GM21723 (cell line): Measurements from ENCODE around the gene TNFAIP8L2.

Experiments
- ATAC-seq: cut with Tn5 transposase; IDR thresholded peaks from one replicate; pipeline ENCODE4 v1.9.1; 2021; ENCODE audit warnings: mild to moderate bottlenecking, moderate library complexity; ENCODE audit not compliant: unreplicated experiment

TNFAIP8L2 gene

DNA sequence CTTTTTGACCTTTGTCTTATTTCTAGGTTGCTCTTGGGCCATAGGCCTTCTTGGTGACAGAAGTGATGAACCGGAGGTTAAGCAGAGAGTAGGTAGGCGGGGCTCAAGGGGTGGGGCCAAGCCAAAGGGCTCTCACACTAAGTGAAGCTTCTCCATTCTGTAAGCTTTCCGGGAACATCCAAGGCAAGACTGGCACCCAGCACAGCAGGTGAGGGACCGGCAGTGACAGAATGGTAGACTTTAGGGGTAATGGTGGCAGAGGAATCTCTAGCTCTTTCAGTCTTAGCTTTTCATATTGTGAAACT is at the start of gene TNFAIP8L2:
TSS of gene TNFAIP8L2 (plus strand) at position 135 of the 305 bp plus-strand sequence. CDS start 2,049 bp downstream, outside the sequence.
- ATAC-seq, result peak; percentile 79

DNA sequence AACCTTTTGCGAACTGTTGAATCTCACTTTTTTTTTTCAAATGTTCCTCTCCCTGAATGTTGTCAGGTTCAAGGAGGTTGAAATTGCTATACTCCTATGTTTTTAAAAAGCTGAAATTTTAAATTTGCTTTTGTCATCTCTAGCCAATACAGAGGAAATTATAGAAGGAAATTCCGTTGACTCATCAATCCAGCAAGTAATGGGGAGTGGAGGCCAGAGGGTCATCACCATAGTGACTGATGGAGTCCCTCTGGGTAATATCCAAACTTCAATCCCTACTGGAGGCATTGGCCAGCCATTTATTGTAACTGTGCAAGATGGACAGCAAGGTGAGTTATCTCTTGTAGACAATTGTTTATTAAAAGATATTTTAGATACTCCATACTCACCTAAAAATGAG is 49.6 kb upstream of the TNFAIP8L2 start:
- ATAC-seq, result no peak

DNA sequence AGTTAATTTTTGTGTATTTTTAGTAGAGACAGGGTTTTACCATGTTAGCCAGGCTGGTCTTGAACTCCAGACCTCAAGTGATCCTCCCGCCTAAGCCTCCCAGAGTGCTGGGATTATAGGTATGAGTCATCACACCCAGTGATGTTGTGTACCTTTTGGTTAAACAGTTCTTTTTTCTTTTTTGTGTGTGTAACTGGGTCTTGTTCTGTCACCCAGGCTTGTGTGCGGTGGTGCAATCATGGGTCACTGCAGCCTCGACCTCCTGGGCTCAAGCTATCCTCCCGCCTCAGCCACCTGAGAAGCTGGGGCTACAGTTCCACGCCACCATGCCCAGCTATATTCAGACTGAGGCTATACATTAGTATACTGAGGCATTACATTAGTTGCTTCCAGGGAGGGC is 48.1 kb upstream of the TNFAIP8L2 start:
- ATAC-seq, result no peak

DNA sequence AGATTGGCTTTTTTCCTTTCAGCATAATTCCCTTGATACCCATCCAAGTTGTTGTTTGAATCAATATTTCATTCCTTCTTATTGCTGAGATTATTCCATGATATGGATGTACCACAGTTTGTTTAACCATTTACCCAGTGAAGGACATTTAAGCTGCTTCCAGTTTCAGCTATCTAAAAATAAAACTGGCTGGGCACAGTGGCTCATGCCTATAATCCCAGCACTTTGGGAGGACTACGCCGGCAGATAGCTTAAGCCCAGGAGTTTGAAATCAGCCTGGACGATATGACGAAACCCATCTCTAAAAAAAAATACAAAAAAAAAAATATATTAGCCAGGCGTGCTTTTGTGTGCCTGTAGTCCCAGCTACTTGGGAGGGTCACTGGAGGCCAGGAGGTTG is 42.6 kb upstream of the TNFAIP8L2 start:
- ATAC-seq, result no peak

DNA sequence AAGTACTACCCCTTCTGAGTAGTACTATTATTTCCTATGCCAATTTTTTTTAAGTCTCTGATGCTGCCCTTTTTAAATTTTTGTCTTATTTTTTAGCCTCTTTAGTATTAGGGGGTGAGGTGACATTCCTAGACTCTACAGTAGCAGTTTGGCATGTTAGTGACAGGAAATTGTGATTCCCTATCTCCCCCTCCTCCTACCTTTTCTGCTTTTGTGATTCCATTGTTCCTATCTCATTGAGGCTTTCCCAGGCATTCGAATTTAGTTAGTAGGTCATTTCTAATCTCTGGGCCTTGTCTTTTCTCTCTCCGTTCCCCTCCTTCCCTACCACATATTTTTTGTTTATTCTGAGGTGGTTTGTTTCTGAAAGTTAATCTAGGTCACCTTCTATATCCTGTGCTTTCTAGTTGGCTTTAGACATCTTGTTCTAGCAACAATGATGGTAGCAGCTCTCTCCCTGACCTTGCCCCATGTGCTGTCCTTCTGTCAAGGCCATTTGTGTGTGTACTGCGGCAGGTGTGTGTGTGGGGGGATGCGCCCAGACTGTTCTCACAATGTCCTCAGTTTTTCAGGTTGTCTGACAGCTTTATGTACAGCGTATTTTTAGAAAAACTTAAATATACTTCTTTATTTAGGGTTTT is 31.6 kb upstream of the TNFAIP8L2 start:
- no peak for ATAC-seq

DNA sequence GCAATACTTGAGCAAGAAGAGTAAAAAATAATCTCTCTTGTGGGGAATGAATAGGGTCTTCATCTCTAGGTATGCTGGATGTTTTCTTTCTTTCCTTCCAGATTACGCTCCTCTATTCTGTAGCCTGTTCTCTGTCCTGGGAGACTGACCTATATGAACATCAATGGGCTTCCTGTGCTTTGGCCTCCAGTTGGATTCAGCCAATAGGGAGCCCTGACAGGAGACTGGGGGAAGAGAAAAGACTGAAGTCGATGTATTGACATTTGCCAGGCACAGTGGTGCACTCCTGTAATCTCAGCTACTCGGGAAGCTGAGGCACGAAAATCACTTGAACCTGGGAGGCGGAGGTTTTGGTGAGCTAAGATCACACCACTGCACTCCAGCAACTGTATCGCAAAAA is 27.6 kb upstream of the TNFAIP8L2 start:
- no peak for ATAC-seq

DNA sequence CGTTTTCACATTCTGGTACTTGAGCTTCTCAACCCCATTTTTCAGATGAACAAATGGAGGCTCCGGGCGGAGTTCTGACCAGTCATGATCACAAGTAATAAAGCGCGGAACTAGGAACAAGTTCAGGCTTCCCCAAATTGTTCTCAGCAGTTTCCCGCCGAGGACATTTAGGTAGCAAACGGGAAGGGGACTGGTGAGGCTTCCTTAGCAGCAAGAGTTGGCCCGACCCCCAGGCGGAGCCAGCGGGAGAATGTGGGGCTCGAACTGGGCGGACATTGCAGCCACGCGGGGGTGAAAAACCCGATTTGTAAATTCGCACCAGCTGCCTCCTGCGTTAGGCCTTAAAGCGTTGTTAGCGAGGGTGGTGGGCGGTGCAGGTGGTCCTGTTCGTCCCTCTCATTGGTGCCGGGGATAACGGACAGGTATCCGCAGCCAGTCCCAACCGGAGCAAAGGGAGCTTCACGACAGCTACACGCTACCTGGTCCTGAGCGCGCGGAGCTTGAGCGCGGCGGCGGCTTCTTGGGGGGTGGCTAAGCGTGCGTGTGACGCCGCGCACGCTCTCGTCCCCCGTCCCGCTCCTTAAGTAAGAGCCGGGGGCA is 25.4 kb upstream of the TNFAIP8L2 start:
- peak; percentile 83 for ATAC-seq

DNA sequence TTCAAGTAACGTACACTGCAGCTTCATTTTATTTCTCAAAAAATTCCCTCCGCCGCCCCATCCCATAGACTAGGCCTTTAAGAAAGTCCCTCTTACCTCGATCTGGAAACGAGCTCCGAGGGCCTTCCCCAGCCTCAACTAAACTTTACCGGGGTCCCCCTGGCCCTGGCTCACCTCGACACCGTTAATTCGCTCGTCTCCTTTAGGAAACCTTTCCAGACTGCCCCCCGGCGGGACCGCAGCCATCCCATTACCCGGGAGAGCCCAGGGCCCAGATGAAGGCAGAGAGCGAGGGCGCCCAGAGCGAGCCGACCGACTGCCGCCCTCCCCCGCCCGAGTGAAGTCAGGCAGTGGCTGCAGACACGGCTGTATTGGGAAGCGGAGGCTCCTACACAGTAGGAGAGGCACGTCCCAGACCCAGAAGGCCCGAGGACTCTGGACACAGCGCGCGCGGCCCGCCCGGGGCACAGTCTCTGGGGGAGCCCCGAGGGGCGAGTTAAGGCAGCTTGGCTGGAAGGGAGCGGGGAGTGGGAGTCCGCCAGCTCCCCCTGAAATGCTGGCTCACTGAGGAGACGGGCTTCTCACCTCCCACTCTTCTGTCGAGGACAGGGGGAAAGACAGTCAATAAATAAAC is 24.6 kb upstream of the TNFAIP8L2 start:
- ATAC-seq, result no peak

DNA sequence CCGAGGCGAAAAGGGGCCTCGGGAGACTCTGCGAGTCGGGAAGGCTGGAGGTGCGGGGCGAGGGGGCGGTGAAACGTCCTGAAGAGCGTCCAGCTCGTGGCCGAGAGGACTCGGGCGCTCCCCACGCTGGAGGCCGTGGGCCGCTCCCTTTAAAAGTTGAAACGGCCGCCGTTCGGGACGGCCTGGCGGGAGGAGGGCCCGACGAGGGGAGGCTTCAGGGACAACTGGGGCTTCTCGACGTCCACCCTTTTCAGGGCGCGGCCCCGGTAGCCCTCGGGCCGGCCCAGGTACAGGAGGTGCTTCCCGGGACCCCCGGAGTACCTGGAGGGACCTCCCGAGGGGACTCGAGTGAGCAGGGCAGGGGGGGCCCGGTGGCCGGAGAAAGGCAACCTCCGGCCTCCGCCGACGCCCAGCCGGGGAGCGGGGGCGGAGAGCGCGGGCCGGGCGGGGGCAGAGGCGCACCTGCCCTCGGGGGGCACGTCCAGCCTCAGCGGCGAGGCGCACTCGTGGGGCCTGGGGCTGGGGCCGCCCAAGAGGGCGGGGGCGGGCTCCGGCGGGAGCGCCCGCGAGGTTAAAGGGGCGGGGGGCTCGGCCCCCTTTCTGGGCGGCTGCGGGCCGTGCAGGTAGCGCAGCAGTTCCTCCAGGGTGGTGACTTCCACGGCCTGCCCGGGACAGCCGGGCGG is 24.0 kb upstream of the TNFAIP8L2 start:
- no peak for ATAC-seq

DNA sequence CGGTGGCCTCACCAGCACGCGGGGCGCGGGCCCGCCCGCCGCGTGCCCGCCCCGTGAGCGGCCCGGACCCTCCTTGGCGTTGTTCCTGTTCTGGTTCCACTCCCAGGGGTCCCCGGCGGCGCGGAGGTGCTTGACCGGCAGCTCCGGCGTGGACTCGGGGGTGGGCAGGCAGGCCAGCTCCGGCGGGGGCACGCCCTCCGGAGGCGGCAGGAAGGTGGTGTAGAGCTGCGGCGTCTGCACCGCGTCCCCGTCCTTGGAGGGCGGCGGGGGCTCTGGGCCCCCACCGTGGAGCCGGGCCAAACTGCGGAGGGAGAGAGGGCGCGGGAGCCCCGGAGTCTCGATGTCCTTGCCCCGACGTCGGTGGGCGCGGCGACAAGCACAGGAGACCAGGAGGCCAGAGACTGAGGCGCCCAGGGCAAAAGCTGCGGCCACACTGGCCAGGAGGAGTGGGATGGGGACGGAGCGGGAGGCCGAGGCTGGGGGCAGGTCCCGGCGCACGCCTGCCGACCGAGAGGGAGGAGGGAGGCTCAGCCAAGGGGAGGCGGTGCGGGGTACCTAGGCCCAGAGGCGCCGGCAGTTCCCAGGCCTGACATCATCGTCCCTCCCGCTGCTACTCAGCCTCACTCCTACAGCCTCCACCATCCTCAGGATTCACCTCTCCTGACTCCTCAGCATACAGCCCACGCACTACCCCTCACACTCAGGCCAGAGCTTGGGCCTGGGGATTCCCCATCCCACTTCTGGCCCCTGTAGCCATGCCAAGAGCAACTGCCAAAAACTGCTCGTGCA is 23.2 kb upstream of the TNFAIP8L2 start:
- ATAC-seq, result no peak

DNA sequence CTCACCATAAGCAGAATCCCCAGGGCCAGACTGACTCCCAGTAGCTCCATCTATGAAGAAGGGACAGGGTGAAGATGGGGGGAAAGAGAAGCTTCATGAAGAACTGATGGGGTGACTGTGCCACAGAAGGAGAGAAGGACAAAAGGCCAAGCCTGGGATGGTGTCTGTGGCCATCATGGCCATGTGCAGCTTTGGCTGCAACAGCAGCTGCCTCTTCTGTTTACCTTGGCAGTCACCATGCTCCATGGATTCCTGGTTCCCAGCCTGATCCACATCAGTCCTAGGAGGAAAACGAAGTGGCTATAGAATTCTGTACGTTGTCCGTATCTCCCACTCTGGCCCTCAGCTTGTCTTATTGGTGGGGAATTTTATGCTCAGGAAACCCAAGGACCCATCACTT is 22.1 kb upstream of the TNFAIP8L2 start:
- ATAC-seq, result no peak

DNA sequence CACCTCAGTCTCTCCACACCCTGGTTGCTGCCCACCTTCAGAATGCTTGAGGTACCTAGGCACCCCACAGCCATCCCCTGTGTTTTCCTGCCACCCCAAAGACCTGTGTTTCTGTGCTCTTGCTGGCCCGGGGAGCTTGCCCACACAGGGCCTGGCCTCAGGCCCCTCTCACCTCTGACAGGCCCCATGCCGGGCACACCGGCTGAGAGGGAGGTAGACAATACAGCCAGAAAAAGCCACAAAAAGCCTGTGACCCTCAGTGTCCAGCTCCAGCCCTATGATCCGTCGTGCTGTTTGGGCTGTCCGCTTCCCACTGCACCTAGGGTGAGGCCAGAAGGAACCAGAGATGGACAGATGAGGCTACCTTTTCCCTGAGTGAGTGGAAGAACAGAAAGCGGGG is 21.5 kb upstream of the TNFAIP8L2 start:
- no peak for ATAC-seq

DNA sequence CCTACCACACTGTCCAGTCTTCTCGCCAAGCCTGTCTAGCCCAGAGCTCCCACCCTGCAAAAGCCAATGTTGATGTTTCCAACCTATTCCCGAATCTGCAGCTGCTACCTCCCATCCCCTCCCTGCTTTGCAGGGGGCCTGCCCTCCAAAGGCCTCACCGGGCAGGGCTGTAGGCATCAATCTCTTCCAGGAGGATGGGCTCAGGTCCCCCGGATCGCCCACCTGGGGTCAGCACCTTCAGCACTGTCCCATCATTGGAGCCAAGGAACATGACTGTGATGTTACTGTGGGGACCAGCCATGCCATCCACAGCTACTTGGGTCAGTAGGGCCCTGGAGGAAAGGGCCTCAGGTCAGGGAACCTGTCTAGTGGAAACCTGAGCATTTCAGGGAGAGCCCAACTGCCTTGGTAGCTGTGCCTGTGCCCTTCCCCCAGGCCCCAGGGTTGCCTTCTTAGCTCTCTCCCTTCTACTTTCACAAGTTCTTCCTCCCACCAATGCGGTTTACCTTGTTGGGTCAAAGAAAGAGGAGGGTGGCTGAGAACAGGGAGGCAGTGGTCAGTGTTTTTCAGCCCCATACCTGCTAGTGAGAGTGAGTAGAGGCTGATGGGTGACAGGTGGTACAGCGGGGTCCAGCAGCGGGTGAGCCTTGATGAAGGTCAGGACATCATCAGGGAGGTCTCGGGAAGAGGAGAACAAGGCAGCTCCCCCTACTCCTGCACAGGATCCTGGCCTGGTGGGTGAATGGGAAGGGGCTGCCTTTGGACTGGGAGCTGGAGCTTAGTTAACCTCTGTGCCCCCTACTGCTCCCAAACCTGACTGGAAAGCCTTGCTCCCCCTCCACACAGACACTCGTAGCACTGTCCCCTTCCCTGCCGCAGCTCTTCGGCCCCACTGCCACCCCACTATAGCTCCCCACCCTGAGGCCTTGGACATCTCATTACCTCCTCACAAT is 20.7 kb upstream of the TNFAIP8L2 start:
- no peak for ATAC-seq

DNA sequence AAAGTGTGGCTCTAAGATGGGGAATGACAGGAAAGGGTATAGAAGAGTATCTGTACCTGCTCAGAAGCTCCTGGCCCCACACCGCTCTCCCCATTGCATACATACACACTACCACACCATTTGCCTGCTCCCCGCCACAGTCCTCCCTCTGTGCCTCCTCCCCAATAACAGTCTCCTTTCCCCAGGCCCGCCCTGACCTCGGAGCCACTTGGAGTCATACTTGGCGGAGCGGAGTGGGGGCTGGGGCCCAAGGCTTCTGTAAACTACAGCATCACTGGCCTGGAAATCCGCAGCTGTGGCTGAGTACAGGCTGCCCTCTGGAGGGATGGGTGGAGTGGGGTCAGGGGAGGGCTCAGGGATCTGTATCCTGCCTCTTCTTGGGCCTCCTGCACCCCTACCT is 18.7 kb upstream of the TNFAIP8L2 start:
- no peak for ATAC-seq

DNA sequence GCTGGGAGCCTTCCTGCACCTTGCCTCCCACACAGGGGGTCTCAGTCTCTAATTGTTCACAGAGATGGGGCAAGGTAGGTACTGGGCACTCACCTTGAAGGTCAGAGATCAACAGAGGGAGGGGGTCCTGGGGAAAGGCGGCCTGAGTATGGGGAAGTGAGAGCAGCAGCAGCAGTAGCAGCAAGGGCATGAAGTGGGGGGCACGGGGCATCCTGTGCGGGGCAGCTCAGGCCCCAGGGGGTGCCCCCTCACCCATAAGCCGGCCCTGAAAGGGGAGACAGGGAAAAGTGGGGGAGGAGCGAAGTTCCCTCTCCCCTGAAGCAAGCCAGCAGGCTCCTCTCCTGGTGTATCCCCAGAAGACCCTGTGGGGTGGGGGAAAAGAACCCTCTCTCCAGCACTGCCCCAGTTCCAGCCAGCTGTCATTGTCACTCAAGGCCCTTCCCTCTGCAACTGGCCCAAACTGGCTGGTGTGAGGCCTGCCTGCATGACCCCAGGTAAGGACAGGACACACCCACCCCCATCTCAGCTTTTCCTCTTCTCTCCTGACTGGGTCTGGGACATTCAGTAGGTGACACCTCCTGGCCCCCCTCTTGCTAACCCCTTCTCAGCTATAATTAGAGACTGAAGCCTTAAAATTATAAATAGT is 13.9 kb upstream of the TNFAIP8L2 start:
- ATAC-seq, result no peak

DNA sequence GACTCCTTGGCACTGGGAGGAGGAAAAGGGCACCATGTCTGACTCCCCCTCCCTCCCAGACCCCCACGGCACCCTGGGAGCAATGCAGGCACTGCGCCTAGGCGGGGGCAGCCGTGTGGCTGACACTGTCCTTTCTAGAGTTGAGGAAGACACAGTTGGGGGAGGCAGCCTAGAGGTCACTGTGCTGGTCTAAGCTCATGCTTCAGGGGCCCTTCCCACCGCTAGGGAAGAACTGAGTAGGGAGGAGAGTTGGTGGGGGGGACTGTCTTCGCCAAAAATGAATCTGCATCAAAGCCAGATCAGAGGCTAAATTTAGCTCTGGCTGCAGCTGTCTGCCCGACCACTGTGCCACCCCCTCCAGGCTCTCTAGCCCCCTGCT is 13.4 kb upstream of the TNFAIP8L2 start:
- no peak for ATAC-seq

DNA sequence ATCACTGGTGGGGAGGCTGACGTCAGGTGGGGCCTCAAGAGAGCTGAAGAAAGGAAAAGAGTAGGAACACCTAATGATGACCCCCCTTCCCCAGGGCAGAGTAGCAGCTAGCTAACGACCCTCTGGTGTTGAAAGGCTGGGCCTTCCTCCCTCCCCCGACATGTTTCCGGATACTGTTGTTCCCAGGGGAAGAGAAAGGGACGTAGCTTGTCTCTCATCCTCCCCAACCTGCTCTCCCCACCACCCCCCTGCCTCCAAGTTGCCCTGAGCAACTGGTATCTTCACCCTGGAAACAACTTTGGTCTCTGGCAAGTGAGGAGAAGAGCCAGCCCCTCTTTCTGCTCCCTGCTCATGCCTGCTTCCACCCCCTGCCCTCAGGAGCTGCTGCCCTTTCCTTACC is 12.5 kb upstream of the TNFAIP8L2 start:
- no peak for ATAC-seq

DNA sequence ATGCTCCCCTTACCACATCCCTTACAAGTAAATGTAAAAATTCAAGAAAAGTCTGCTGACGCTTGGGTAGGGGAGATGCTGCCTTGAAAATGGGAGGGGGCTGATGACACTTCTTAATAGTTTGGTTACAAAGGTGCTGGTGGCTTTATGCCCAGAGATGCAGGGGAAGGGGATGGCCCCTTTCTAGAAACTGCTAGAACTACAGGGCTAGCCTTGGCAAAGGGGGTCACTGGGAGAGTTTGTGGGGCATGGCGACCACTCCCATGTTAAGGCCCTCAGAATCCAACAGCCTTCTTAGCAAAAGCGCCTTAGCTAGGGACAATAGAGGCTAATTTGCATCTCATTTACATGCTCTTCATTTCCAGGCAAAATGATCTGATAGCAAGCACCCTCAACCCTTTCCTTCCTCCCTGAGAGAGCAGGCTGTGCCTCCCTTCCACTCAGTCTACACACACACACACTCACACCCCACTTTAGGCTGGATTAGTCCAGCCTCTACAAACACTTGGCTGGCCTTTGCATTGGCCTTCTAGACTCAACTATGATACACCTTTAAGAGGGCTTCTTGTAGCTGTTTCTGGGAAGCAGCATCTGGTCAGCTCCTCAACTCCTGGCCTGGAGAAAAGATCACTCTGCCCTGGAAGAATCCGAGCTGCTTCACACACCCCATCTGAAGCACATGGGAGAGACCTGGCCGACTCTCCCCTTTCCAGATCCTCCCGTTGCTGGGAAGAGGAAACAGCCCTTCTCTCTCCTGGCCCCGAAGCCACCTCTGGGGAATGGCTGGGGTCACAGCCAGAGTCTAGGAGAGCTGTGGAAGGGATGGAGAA is 11.8 kb upstream of the TNFAIP8L2 start:
- ATAC-seq, result no peak
